H1 (cell line): ENCODE measurements around the gene SLC7A10.

Source experiments
- ASH2L ChIP-seq: fragments of 200-600, 300-600 bp; sonication (generic); IDR thresholded peaks from one replicate; pipeline ENCODE4 v1.7.1; 2017; ENCODE audit warnings: low read length
- CTCF ChIP-seq, 3 experiments: IDR thresholded peaks; 1 replicate in 2 of 3; 2 replicates in 1 of 3; pipeline versions ENCODE4 v1.5.1 to v1.6.1; 2011; ENCODE audit warnings: low read length in 3 of 3, mild to moderate bottlenecking in 3 of 3, inconsistent platforms in 2 of 3, low read depth in 1 of 3, moderate library complexity in 1 of 3; ENCODE audit not compliant: insufficient read depth in 1 of 3; ENCODE audit errors: control extremely low read depth in 1 of 3
- EZH2 ChIP-seq: fragments of 200-600 bp; sonication (generic); IDR thresholded peaks from 2 replicates; pipeline ENCODE4 v1.7.1; 2012; ENCODE audit warnings: low read depth, mild to moderate bottlenecking, moderate library complexity, low read length, inconsistent platforms; ENCODE audit not compliant: severe bottlenecking
- JUN ChIP-seq: IDR thresholded peaks from 2 replicates; pipeline ENCODE4 v1.6.1; 2011; ENCODE audit warnings: low read depth, mild to moderate bottlenecking, improper control_type of control experiment, low read length
- NRF1 ChIP-seq: IDR thresholded peaks from 2 replicates; pipeline ENCODE4 v1.6.1; 2011; ENCODE audit warnings: mild to moderate bottlenecking, low read depth, low read length, improper control_type of control experiment
- POLR2A ChIP-seq, 2 experiments: IDR thresholded peaks; 1 replicate in 1 of 2; 2 replicates in 1 of 2; pipeline ENCODE4 v1.6.1; 2011; ENCODE audit warnings: low read depth in 2 of 2, low read length in 2 of 2, mild to moderate bottlenecking in 2 of 2; ENCODE audit errors: control extremely low read depth in 1 of 2
- POLR2AphosphoS5 ChIP-seq: IDR thresholded peaks from 2 replicates; pipeline ENCODE4 v1.6.1; 2011; ENCODE audit warnings: low read depth, low read length
- RNF2 ChIP-seq: fragments of 200-900, 300-1000 bp; sonication (generic); IDR thresholded peaks from 2 replicates; pipeline ENCODE4 v1.7.1; 2016; ENCODE audit warnings: borderline replicate concordance, low read depth, mild to moderate bottlenecking, antibody characterized with exemption, low read length; ENCODE audit not compliant: poor library complexity, severe bottlenecking; ENCODE audit errors: missing control alignments
- SP1 ChIP-seq: IDR thresholded peaks from 2 replicates; pipeline ENCODE4 v1.6.1; 2011; ENCODE audit warnings: low read depth, low read length

GRCh38 chr19:33163481-33163880, 62.2 kb downstream of the SLC7A10 start:
- TF ChIP-seq POLR2AphosphoS5 (no peak), EZH2 (no peak), CTCF (IDR thresholded peaks at IDR 0.05; ENCODE audit: control extremely low read depth in 1 of 3, insufficient read depth in 1 of 3, low read depth in 1 of 3, low read length in 3 of 3) (no peak), RNF2 (no peak), JUN (no peak), SP1 (no peak), POLR2A (IDR thresholded peaks at IDR 0.05; ENCODE audit: control extremely low read depth in 1 of 2, low read depth in 2 of 2, low read length in 2 of 2) (no peak), NRF1 (no peak), ASH2L (no peak)
